NCI-H1048 (cell line): Measurements from ENCODE around the gene DDX1.

Experiments
- DNase-seq: peaks from one replicate; lab custom pipeline; 2025; lab: John Stamatoyannopoulos, UW

The DDX1 gene

DNA sequence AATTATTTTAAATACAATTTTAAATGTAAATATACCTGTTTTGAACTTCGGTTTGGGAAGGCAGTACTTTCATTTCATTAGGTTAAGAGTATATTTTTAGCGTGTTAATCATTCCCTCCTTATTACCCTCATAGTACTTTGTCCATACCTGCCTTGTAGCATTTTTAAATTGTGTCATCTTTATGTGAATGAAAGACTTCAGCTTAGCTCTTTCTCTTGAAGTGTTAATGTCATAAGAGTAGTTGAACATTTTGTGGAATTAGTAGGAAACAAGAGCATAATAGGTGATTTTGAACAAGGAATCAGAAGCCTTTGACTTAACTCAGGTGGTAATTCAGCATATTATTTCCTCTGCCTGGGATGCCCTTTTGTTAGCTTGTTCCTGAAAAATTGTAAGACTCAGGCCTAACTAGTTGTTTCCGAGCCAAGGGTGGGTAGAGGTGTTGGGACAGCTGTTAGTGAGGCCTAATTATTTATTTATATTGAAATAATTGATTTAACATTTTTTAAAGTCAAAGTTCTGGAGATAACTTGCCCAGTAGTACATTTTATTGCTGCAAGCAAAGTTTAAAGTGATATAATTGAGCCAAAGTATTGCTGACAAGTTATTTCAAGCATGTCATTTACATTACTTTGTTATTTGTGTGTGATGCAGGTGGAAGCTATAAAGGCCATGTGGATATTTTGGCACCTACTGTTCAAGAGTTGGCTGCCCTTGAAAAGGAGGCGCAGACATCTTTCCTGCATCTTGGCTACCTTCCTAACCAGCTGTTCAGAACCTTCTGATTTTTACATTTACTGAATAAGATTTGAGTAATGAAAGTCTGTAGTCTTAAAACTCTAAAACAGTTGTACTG is 38.7 kb downstream of the DDX1 start:
- no peak for DNase-seq

DNA sequence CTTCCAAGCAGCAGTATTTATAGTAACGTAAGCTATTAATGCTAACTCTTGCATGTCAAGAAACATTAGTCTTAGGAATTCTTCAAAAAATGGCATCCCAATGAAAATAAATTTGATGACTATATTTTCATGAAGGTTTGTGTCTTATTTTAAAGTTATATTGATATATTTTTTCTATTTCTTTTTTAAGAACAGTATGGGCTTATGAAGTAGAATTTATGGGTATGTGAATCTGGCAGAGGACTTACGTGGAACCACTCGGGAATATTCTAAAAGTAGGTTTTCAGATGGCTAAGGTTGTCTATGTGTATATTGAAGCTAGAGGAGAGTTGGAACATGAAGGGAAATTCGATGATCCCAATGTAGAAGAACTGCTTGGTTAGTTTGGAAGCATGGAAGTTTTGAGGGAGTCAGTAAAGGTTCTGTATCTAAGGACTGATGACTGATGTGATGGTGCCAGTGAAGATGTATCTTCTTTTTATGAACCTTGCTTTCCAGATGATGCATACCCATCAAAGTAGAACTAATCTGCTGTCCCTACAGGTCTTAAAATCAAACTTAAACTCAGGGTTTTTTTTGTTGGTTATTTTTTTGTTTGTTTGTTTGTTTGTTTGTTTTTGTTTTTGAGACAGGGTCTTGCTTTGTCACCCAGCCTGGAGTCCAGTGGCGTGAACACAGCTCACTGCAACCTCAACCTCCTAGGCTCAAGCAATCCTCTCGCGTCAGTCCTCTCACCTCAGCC is 39.5 kb downstream of the DDX1 start:
- no peak for DNase-seq

DNA sequence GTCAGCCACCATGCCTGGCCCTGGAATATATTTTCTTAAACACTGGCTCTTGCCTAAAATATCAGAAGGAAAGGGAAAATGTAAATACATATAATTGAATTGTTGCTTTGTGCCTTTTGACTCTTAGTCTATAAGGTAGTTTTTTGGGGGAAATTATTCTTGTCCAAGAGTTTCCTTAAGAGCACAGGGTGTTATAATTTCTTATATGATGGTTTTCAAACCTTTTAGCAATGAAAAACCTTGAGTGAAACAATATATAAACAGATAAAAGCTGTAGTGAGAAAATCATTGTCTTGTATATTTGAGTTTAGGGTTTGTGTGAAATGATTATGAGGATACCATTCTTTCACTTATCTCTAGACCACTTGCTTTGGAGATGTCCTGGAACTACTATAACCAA is 40.2 kb downstream of the DDX1 start:
- DNase-seq, result no peak

- no peak for DNase-seq
Measured at GRCh38 chr2:15633043-15633970, 41.6 kb downstream of the DDX1 start.

GRCh38 chr2:15633971-15634346 is 42.3 kb downstream of the DDX1 start:
- DNase-seq, result no peak

GRCh38 chr2:15634846-15635490 is 43.3 kb downstream of the DDX1 start:
- DNase-seq, result no peak

DNA sequence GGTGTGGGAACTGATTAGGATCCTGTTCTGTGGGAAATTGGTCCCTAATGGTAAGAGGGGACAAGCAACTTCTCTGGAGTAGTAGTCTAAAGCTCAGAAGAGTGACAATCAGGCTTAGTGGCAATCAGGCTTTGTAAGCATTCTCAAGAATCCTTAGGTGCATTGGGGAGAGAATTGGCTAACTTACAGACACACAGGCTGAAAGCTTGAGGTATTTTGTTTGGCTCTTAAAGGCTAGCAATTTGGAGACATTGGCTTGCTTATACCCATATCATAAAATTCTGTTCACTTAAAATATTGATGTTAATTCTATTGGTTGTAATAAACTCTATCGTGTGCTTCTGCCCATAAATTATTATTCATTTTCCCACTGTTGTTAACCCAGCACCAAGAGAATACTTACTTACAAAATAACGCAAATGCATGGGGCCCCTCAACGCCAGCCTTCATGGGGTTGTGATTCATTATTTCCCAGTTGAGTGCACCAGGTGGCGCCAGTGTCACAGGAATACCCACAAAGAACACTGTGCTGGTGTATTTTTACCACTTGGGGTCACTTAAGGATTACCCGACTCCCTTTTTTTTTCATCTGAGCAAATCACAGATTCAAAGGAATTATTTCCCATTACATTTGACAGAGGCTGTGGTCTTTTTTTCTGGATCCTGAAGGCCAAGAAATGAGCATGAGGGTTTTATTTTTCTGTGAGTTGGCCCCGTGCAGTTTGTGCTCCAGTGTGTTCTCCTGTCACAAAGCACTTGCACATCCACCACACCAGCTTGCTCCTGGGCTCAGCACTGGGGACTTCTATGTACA is 45.5 kb downstream of the DDX1 start:
- no peak for DNase-seq

DNA sequence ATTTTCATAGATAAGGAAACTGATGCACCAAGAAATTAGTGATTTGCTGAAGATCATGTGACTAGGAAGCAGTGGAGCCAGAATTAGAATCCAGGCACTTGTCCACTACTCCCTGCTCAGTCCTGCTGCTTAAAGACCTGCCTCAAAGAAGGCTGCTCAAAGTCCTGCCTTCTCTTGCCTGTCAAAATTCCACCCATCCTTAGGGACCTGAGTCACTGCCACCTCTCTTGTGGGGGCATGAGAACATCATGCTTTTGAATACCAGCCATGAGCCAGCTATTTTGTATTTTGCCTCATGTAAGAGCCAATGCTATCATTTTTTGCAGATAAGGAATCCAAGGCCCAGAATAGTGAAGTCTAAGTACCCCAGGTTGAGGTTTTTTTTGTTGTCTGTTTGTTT is 47.1 kb downstream of the DDX1 start:
- DNase-seq, result no peak

GRCh38 chr2:15639323-15640251 is 47.9 kb downstream of the DDX1 start:
- DNase-seq, result no peak

GRCh38 chr2:15640261-15640711 is 48.6 kb downstream of the DDX1 start:
- DNase-seq, result no peak

GRCh38 chr2:15640784-15641183 is 49.1 kb downstream of the DDX1 start:
- no peak for DNase-seq

DNA sequence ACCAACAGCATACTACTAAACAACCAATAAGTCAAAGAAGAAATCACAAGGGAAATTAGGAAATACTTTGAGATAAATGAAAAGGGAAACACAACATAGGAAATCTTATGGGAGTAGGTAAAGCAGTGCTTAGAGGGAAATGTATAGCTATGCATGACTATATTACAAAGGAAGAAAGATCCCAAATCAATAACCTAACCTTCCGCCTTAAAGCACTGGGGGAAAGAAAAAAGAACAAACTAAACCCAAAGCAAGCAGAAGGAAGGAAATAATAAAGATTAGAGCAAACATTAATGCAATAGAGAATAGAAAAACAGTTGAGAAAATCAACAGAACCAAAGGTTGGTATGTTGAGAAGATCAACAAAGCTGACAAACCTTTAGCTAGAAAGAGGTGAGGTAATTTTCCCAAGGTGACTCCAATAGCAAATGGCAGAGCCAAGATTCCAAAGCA is 49.9 kb downstream of the DDX1 start:
- no peak for DNase-seq

DNA sequence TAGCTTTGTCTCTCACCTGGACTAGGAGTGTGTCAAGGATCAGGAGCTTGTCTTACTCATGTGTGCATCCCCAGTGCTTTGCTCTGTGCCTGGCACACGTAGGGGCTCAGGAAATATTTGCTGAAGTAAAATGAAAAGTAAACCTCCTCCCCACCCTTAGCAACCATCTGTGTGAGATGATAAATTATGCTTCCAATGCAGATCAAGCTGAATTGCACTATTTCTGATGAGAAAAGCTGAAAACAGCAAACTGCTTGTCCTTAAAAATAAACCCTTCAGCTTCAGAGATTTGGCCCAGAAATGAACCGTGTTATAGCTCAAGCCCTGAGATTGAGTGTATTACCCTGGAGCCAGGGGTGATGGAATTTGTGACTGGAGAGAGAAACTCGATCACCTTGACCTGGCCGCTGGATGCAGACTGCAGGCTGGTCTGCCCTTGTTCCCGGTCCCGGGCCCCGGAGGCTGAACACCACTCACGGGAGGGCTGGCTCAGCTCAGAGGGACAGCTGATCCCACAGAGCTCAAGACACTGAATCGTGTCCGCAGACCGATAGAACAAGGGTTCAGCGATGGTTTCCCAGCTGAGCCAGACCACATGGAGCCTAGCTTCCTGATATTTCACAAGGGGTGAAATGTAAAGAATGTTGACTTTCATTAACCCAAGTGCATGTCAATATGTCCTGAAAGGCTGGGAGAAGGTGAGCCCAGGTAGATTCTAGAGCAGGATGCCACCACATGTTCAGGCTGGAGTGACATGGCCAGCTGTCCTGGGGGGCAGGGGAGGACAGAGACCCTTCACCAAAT is 50.5 kb downstream of the DDX1 start:
- DNase-seq, result no peak

GRCh38 chr2:15642815-15643500 is 51.3 kb downstream of the DDX1 start:
- no peak for DNase-seq

- DNase-seq, result no peak
Measured at GRCh38 chr2:15643791-15644585, 52.3 kb downstream of the DDX1 start.

- no peak for DNase-seq
Measured at GRCh38 chr2:15645300-15645699, 53.6 kb downstream of the DDX1 start.

DNA sequence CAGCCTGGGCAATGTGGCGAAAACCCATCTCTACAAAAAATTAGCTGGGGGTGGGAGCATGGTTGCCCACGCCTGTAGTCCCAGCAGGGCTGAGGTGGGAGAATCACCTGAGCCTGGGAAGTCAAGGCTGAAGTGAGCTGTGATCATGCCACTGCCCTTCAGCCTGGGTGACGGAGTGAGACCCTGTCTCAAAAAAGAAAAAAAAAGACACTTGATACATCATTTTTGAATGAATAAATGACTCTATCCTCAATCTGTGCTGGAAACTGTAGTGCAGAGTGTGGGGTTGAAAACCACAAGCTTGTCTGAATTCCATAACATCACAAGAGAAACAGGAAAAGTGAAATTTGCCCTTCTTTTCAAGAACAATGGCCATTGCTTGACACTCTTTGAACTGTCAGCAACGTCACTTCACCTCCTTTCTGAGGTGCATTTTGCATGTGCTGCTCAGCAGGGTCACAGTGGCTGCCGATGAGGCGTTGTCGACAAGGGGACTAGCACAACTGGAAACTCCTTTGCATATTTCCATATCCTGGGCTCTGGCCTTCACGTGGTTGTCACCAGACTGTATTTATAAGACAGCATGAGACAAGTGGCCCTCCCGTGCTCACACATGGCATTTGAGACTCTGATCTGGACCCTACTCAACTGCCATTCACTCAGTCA is 54.2 kb downstream of the DDX1 start:
- no peak for DNase-seq
